SK-N-SH (cell line): ENCODE results near the gene ZNF546. TPM values are rescaled to one million over a fixed set of nuclear protein-coding genes. Genes with fewer than 3 reads are reported as not detected.
"Not testable (repeated sequence)": the region's sequence is repeated elsewhere in the genome, so short reads cannot be mapped to it uniquely, and the experiment has no call there.

Source experiments
- CTCF ChIA-PET: fragments of 300-600, 350-600 bp; formaldehyde crosslinking; extraction: SDS; loops from one replicate; lab custom pipeline; 2021; lab: Yijun Ruan, JAX
- POLR2A ChIA-PET: fragments of 350-600 bp; sonication (Branson Sonifier 250); formaldehyde crosslinking; extraction: SDS; loops from one replicate; lab custom pipeline; 2020; ENCODE audit warnings: antibody characterized with exemption, inconsistent platforms; lab: Yijun Ruan, JAX
- DNase-seq: peaks from one replicate; pipeline ENCODE4 v3.0.0; 2012
- H2AFZ ChIP-seq: fragments of 200-600 bp; sonication (generic); 2 replicates; pipeline ENCODE4 v1.8.1; 2016; ENCODE audit warnings: antibody characterized with exemption, mild to moderate bottlenecking, low read depth
- H3F3A ChIP-seq: fragments of 200-600 bp; sonication (generic); replicated peaks from 2 replicates; pipeline ENCODE3; 2016; ENCODE audit warnings: antibody characterized with exemption, mild to moderate bottlenecking; ENCODE audit not compliant: insufficient read depth
- H3K27ac ChIP-seq, 2 experiments: fragments of 200-500 bp in 1 of 2; fragments of 200-600 bp in 1 of 2; sonication (Bioruptor generic) in 1 of 2; sonication (generic), shearing (Covaris generic) in 1 of 2; 2 replicates each; pipeline versions ENCODE4 v1.5.1 to v1.6.1; 2014 to 2016; ENCODE audit warnings: low read depth in 2 of 2, inconsistent platforms in 1 of 2, low read length in 1 of 2, mild to moderate bottlenecking in 1 of 2, mixed read lengths in 1 of 2
- H3K27me3 ChIP-seq: fragments of 200-600 bp; sonication (generic), shearing (Covaris generic); 2 replicates; pipeline ENCODE4 v1.6.1; 2016; ENCODE audit warnings: mixed run types; ENCODE audit not compliant: insufficient read depth
- H3K36me3 ChIP-seq, 2 experiments: fragments of 200-500 bp in 1 of 2; fragments of 200-600 bp in 1 of 2; sonication (Bioruptor generic) in 1 of 2; sonication (generic) in 1 of 2; replicated peaks in 1 of 2; 2 replicates each; pipeline versions ENCODE3 to v1.5.1; 2014 to 2016; ENCODE audit warnings: low read length in 1 of 2, mild to moderate bottlenecking in 1 of 2; ENCODE audit not compliant: insufficient read depth in 2 of 2, control insufficient read depth in 1 of 2
- H3K4me1 ChIP-seq, 2 experiments: fragments of 200-500 bp in 1 of 2; fragments of 200-600 bp in 1 of 2; sonication (Bioruptor generic) in 1 of 2; sonication (generic), shearing (Covaris generic) in 1 of 2; 2 replicates each; pipeline versions ENCODE4 v1.5.1 to v1.6.1; 2014 to 2016; ENCODE audit warnings: low read depth in 1 of 2, low read length in 1 of 2, mixed run types in 1 of 2; ENCODE audit not compliant: insufficient read depth in 2 of 2, control insufficient read depth in 1 of 2
- H3K4me2 ChIP-seq: fragments of 200-600 bp; sonication (generic), shearing (Covaris generic); 2 replicates; pipeline ENCODE4 v1.6.1; 2017; ENCODE audit warnings: mixed run types
- H3K4me3 ChIP-seq, 2 experiments: fragments of 200-500 bp in 1 of 2; fragments of 200-600 bp in 1 of 2; sonication (Bioruptor generic) in 1 of 2; sonication (generic), shearing (Covaris generic) in 1 of 2; 2 replicates each; pipeline versions ENCODE4 v1.5.1 to v1.8.1; 2014 to 2016; ENCODE audit warnings: low read depth in 2 of 2, inconsistent platforms in 1 of 2, low read length in 1 of 2, mild to moderate bottlenecking in 1 of 2, mixed read lengths in 1 of 2, moderate library complexity in 1 of 2
- H3K79me2 ChIP-seq: fragments of 200-600 bp; sonication (generic); 2 replicates; pipeline ENCODE4 v1.8.1; 2017; ENCODE audit warnings: mild to moderate bottlenecking; ENCODE audit not compliant: insufficient read depth
- H3K9ac ChIP-seq: fragments of 200-600 bp; sonication (generic); 2 replicates; pipeline ENCODE4 v1.6.1; 2017; ENCODE audit warnings: mixed run types
- H3K9me2 ChIP-seq: fragments of 200-600 bp; sonication (generic); 2 replicates; pipeline ENCODE4 v1.6.1; 2017; ENCODE audit warnings: mixed run types
- H3K9me3 ChIP-seq: fragments of 200-600 bp; sonication (generic); 2 replicates; pipeline ENCODE4 v1.6.1; 2017; ENCODE audit warnings: mixed run types, mild to moderate bottlenecking, moderate library complexity
- H4K20me1 ChIP-seq: fragments of 200-600 bp; sonication (generic); 2 replicates; pipeline ENCODE4 v1.6.1; 2017; ENCODE audit warnings: mild to moderate bottlenecking, mixed run types; ENCODE audit not compliant: insufficient read depth
- EP300 ChIP-seq, 2 experiments: IDR thresholded peaks; 2 replicates each; pipeline versions ENCODE4 v1.4.0 to v1.6.1; 2012; ENCODE audit warnings: borderline replicate concordance in 1 of 2, low read depth in 1 of 2, low read length in 1 of 2
- FOSL2 ChIP-seq: IDR thresholded peaks from 2 replicates; pipeline ENCODE4 v1.4.0; 2012; ENCODE audit warnings: low read depth, mild to moderate bottlenecking, moderate library complexity, borderline replicate concordance
- GABPA ChIP-seq: IDR thresholded peaks from 2 replicates; pipeline ENCODE4 v1.4.0; 2012; ENCODE audit warnings: low read depth, mild to moderate bottlenecking
- GATA2 ChIP-seq: sonication (generic); formaldehyde crosslinking; IDR thresholded peaks from 2 replicates; pipeline ENCODE4 v1.5.0; 2020; ENCODE audit warnings: mild to moderate bottlenecking, missing genetic modification reagents
- MEF2A ChIP-seq: IDR thresholded peaks from 2 replicates; pipeline ENCODE4 v1.4.0; 2012; ENCODE audit warnings: low read depth, borderline replicate concordance
- MXI1 ChIP-seq: IDR thresholded peaks from 2 replicates; pipeline ENCODE4 v1.6.1; 2012; ENCODE audit warnings: mild to moderate bottlenecking, low read depth, low read length, improper control_type of control experiment
- POLR2AphosphoS5 ChIP-seq: IDR thresholded peaks from 2 replicates; pipeline ENCODE4 v1.6.1; 2012; ENCODE audit warnings: low read depth, low read length
- RAD21 ChIP-seq: IDR thresholded peaks from 2 replicates; pipeline ENCODE4 v1.6.1; 2012; ENCODE audit warnings: mild to moderate bottlenecking, low read length
- RFX5 ChIP-seq: IDR thresholded peaks from 2 replicates; pipeline ENCODE4 v1.6.1; 2012; ENCODE audit warnings: mild to moderate bottlenecking, improper control_type of control experiment, low read length
- SIN3A ChIP-seq: IDR thresholded peaks from 2 replicates; pipeline ENCODE4 v1.6.1; 2012; ENCODE audit warnings: low read depth, mild to moderate bottlenecking, low read length, moderate library complexity, borderline replicate concordance
- SMC3 ChIP-seq: IDR thresholded peaks from 2 replicates; pipeline ENCODE4 v1.6.1; 2012; ENCODE audit warnings: low read depth, low read length, improper control_type of control experiment
- TAF1 ChIP-seq: IDR thresholded peaks from 2 replicates; pipeline ENCODE4 v1.6.1; 2012; ENCODE audit warnings: low read depth, mild to moderate bottlenecking, low read length, moderate library complexity, borderline replicate concordance
- YY1 ChIP-seq: IDR thresholded peaks from 2 replicates; pipeline ENCODE4 v1.4.0; 2012; ENCODE audit warnings: low read depth, mild to moderate bottlenecking
- WGBS: methylation state at CpG from one replicate; pipeline ENCODE4 v1.1.6; 2017; ENCODE audit warnings: low lambda C conversion rate; 5-methylcytosine and 5-hydroxymethylcytosine counted together
- polyA plus RNA-seq, 3 experiments: library from polyadenylated mRNA; depleted of rRNA; stranded (reverse); fragments of >200 nt; gene quantifications; 2 replicates each; pipeline ENCODE4 v1.2.3, GENCODE V29; 2012
- TF ChIP-seq, protein P1 (sequence below): fragments of 200-600 bp; sonication (generic); IDR thresholded peaks from 2 replicates; pipeline ENCODE4 v1.6.1; 2017; ENCODE audit warnings: antibody characterized with exemption, mild to moderate bottlenecking, moderate library complexity
- TF ChIP-seq, protein P2 (sequence below): IDR thresholded peaks from 2 replicates; pipeline ENCODE4 v1.4.0; 2012; ENCODE audit warnings: low read depth, borderline replicate concordance
- TF ChIP-seq, protein P3 (sequence below): fragments of 150-350 bp; IDR thresholded peaks from 2 replicates; pipeline ENCODE4 v1.6.1; 2016; ENCODE audit warnings: mild to moderate bottlenecking, low read depth, low read length
- TF ChIP-seq, protein P4 (sequence below): fragments of 150-350 bp; IDR thresholded peaks from 2 replicates; pipeline ENCODE4 v1.6.1; 2017; ENCODE audit warnings: antibody characterized with exemption, low read length, low read depth, borderline replicate concordance

ZNF546 gene
- polyA plus RNA-seq, 1 of the 3 experiments (the other 2 are of a cell fraction) = 0.87 TPM

DNA sequence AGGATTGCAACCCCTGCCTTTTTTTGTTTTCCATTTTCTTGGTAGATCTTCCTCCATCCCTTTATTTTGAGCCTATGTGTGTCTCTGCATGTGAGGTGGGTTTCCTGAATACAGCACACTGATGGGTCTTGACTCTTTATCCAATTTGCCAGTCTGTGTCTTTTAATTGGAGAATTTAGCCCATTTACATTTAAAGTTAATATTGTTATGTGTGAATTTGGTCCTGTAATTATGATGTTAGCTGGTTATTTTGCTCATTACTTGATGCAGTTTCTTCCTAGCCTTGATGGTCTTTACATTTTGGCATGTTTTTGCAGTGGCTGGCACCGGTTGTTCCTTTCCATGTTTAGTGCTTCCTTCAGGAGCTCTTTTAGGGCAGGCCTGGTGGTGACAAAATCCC lies 44.9 kb downstream of the ZNF546 start:
- H4K20me1 ChIP-seq, H3K9ac ChIP-seq, H3K4me2 ChIP-seq, H3K27me3 ChIP-seq, CTCF ChIA-PET, H3K79me2 ChIP-seq, H3K9me2 ChIP-seq, H3K4me1 ChIP-seq, POLR2A ChIA-PET, H3K27ac ChIP-seq, DNase-seq, H2AFZ ChIP-seq, H3K4me3 ChIP-seq, H3F3A ChIP-seq: not testable (repeated sequence)
- 95% methylated on average over 1 of the region's 1 CpG for WGBS
- peaks cover 30 to 35% of the 10 kb centered on the region in 2 experiments for H3K36me3 ChIP-seq
- peaks cover 17% of the 10 kb centered on the region; the same call in 1 of the 2 replicates for H3K9me3 ChIP-seq

DNA sequence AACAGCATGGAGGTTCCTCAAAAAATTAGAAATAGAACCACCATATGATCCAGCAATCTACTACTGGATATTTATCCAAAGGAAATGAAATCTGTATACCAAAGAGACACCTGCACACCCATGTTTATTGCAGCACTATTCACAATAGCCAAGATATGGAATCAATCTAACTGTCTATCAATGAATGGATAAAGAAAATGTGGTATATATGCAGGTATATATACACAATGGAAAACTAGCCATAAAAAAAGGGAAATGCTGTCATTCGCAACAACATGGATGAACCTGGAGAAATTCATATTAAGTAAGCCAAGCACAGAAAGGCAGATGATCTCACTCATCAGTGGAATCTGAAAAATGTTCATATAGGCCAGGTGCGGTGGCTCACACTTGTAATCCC lies 56.6 kb downstream of the ZNF546 start:
- no peak for DNase-seq
- H3K9ac ChIP-seq = no peak overlapping the region
- ChIA-PET CTCF (no interaction called here), POLR2A (no interaction called here)
- peaks cover 12 to 38% of the 10 kb centered on the region in 2 experiments for H3K36me3 ChIP-seq
- peaks cover 0 to 6% of the 10 kb centered on the region in 2 experiments; a peak in 2 of 4 replicates for H3K4me1 ChIP-seq
- H3K4me2 ChIP-seq = no peak overlapping the region
- H2AFZ ChIP-seq = no peak overlapping the region
- no peak overlapping the region for H3K27ac ChIP-seq
- 97% methylated on average over 2 of the region's 2 CpGs for WGBS
- peaks cover 75% of the 10 kb centered on the region for H3K79me2 ChIP-seq
- TF ChIP-seq GABPA = no peak
- TF ChIP-seq, protein P1, sequence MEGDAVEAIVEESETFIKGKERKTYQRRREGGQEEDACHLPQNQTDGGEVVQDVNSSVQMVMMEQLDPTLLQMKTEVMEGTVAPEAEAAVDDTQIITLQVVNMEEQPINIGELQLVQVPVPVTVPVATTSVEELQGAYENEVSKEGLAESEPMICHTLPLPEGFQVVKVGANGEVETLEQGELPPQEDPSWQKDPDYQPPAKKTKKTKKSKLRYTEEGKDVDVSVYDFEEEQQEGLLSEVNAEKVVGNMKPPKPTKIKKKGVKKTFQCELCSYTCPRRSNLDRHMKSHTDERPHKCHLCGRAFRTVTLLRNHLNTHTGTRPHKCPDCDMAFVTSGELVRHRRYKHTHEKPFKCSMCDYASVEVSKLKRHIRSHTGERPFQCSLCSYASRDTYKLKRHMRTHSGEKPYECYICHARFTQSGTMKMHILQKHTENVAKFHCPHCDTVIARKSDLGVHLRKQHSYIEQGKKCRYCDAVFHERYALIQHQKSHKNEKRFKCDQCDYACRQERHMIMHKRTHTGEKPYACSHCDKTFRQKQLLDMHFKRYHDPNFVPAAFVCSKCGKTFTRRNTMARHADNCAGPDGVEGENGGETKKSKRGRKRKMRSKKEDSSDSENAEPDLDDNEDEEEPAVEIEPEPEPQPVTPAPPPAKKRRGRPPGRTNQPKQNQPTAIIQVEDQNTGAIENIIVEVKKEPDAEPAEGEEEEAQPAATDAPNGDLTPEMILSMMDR = no peak
- TF ChIP-seq SMC3 = no peak
- no peak for TF ChIP-seq MXI1
- no peak for TF ChIP-seq TAF1
- no peak for TF ChIP-seq POLR2AphosphoS5
- no peak for TF ChIP-seq YY1
- TF ChIP-seq FOSL2 = no peak
- TF ChIP-seq, protein P2, sequence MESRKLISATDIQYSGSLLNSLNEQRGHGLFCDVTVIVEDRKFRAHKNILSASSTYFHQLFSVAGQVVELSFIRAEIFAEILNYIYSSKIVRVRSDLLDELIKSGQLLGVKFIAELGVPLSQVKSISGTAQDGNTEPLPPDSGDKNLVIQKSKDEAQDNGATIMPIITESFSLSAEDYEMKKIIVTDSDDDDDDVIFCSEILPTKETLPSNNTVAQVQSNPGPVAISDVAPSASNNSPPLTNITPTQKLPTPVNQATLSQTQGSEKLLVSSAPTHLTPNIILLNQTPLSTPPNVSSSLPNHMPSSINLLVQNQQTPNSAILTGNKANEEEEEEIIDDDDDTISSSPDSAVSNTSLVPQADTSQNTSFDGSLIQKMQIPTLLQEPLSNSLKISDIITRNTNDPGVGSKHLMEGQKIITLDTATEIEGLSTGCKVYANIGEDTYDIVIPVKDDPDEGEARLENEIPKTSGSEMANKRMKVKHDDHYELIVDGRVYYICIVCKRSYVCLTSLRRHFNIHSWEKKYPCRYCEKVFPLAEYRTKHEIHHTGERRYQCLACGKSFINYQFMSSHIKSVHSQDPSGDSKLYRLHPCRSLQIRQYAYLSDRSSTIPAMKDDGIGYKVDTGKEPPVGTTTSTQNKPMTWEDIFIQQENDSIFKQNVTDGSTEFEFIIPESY = no peak
- TF ChIP-seq RFX5 = no peak
- TF ChIP-seq MEF2A = no peak
- TF ChIP-seq, protein P3, sequence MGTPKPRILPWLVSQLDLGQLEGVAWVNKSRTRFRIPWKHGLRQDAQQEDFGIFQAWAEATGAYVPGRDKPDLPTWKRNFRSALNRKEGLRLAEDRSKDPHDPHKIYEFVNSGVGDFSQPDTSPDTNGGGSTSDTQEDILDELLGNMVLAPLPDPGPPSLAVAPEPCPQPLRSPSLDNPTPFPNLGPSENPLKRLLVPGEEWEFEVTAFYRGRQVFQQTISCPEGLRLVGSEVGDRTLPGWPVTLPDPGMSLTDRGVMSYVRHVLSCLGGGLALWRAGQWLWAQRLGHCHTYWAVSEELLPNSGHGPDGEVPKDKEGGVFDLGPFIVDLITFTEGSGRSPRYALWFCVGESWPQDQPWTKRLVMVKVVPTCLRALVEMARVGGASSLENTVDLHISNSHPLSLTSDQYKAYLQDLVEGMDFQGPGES = no peak
- no peak for TF ChIP-seq SIN3A
- no peak for TF ChIP-seq RAD21
- TF ChIP-seq GATA2 (CRISPR knock-in tag) = no peak
- no peak for TF ChIP-seq EP300 (IDR thresholded peaks at IDR 0.05; ENCODE audit: borderline replicate concordance in 1 of 2, low read depth in 1 of 2, low read length in 1 of 2)
- TF ChIP-seq, protein P4, sequence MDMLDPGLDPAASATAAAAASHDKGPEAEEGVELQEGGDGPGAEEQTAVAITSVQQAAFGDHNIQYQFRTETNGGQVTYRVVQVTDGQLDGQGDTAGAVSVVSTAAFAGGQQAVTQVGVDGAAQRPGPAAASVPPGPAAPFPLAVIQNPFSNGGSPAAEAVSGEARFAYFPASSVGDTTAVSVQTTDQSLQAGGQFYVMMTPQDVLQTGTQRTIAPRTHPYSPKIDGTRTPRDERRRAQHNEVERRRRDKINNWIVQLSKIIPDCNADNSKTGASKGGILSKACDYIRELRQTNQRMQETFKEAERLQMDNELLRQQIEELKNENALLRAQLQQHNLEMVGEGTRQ = no peak
- H3K9me2 ChIP-seq = no peaks in the 10 kb centered on the region
- no peaks in the 10 kb centered on the region for H4K20me1 ChIP-seq
- H3K4me3 ChIP-seq = no peak overlapping the region
- H3K27me3 ChIP-seq = no peaks in the 10 kb centered on the region
- no peaks in the 10 kb centered on the region for H3F3A ChIP-seq
- no peaks in the 10 kb centered on the region; the same call in none of the 2 replicates for H3K9me3 ChIP-seq
